Stimulated activated CD4-positive, alpha-beta T cell treated with anti-CD3 and anti-CD28 coated beads, TNF-alpha, amount 100 ng/mL, for 1 hour (primary cell): Measurements from ENCODE around the gene DGKA.
"Not testable (repeated sequence)": the region's sequence is repeated elsewhere in the genome, so short reads cannot be mapped to it uniquely, and the experiment has no call there.

Experiments
- DNase-seq, 3 donors: peaks; one replicate each; pipeline ENCODE4 v3.0.0-alpha.2; 2020; ENCODE audit warnings: low read depth in 3 of 3, low spot score in 1 of 3

The DGKA gene

DNA sequence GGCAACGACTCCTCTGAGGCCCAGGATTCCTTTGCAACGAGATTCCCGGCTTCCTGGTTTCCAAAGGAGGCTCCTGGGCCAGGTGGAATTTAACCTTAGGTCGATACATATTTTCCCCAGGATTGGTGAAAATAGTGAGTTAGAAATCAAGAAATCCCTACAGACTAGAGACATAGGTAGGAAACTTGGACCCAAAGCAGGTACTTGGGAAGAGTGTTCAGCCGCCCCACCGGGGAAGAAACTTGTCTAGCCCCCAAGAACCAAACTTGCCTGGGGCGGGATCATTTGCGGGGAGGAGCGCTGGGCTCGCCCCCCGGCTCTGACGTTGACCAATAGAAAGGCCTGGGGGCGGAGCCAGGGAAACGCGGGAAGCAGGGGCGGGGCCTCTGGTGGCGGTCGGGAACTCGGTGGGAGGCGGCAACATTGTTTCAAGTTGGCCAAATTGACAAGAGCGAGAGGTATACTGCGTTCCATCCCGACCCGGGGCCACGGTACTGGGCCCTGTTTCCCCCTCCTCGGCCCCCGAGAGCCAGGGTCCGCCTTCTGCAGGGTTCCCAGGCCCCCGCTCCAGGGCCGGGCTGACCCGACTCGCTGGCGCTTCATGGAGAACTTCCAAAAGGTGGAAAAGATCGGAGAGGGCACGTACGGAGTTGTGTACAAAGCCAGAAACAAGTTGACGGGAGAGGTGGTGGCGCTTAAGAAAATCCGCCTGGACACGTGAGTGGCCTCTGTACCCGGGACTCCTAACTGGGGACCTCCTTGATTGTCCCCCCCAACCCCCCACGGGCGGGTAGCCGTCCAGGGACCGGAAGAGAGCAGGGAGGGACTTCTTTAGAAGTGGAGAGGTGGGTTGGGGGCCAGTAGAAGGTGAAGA, 35.7 kb downstream of the DGKA start, which contains the start of gene CDK2:
Gene CDK2, plus strand, starts transcription at position 423 of the 874 bp plus-strand sequence. Its CDS starts 179 bp downstream, at position 602.
- DNase-seq: peak; percentile 67 to 88 (median 74)

DNA sequence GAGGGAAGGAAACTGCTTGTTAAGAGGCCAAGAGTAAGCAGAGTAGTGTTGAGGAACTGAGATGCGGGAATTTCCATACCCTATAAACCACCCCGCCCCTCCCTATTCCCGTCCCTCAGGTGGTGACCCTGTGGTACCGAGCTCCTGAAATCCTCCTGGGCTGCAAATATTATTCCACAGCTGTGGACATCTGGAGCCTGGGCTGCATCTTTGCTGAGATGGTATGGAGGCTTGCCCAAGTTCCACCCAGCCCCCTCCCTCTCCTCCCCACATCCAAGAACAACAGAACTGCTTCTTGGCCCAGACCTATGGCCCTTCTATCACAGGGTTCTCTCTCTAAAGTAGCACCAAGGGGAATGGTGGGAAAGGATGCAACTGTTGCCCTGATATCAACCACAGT, 38.4 kb downstream of the DGKA start:
- DNase-seq: no peak

DNA sequence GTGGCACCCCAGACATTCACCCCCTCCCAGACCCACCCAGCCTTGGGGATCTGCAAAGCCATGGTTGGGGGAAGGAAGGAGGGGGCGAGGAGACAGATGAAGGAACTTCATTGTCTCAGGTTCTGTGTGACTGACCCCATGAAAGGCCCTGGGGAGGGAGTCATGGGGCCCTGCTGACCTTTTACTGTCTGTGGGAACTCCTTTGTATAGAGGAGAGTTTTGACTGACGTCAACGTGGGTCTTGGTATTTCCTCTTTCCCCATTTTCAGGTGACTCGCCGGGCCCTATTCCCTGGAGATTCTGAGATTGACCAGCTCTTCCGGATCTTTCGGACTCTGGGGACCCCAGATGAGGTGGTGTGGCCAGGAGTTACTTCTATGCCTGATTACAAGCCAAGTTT, 39.8 kb downstream of the DGKA start:
- no peak for DNase-seq

DNA sequence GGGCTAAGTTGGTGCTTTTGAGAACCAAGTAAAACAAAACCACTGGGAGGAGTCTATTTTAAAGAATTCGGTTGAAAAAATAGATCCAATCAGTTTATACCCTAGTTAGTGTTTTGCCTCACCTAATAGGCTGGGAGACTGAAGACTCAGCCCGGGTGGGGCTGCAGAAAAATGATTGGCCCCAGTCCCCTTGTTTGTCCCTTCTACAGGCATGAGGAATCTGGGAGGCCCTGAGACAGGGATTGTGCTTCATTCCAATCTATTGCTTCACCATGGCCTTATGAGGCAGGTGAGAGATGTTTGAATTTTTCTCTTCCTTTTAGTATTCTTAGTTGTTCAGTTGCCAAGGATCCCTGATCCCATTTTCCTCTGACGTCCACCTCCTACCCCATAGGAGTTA, 41.1 kb downstream of the DGKA start:
- no peak for DNase-seq

DNA sequence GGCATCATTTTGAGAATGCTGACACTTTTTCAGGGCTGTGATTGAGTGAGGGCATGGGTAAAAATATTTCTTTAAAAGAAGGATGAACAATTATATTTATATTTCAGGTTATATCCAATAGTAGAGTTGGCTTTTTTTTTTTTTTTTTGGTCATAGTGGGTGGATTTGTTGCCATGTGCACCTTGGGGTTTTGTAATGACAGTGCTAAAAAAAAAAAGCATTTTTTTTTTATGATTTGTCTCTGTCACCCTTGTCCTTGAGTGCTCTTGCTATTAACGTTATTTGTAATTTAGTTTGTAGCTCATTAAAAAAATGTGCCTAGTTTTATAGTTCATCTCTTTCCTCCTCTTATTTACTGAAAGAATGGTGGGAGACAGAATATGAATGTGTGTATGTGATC, 41.5 kb downstream of the DGKA start:
- no peak for DNase-seq

DNA sequence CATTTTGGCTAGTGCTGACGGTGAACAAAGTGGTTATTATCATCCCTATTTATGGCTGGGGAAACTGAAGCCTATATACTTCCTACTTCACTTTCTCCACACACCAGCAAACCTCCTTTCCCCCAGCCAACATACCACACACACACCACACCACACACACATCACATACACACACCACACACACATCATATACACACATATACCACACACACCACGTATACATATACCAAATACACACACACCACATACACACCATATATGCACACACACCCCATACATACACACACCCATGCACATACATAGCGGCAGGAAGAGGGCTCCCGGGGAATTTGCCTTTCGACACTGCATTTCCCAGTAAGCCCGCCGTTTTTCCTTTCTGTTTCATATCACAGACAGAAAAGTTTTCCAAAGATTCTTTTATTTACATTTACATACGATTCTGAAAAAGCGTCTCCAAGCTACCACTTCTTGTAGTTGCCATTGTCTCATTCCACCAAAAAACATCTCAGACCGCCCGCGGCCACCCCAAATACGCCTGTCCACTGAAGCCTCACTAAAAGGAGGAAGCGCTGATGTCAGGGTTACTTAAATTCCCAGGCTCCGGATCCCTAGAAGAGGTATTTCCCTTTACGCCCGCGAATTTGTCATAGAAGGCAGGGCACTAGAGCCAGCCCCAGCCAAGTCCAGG, 42.1 kb downstream of the DGKA start:
- no peak for DNase-seq

DNA sequence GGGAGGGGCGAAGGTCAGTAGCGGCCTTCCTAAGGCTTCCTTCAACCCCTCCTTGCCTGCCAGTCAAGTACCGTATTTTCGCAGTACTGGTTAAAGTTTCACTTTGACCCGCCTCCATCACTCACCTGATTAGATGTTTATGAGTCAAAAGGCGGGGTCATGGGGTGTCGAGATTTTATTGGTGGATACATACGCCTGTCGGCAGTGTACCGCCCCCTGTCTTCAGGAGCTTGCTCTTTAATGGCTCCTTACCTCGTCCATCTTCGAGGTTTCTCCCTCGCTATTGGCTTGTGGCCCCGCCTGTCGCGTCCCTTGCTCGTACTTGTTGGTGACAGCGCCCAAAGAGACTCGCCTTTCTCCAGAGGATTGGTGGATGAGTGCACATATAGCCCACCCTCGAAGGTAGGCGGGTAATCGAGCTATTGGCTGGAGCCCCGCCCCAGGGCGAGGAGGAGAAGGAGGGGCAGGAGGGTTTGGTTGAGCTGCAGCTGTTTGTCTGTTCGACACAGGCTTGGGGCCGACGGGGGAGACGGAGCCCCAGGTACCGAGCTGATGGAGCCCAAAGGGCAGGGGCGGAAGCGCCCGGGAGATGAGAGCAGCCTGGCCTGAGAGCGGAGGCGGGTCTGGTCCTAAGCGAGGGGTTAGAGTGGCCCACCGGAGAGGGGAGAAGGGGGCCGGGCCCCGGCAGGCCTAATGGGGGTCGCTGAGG, 42.8 kb downstream of the DGKA start, which contains the start of gene RAB5B:
Gene RAB5B, plus strand, starts transcription at position 480 of the 709 bp plus-strand sequence. CDS start 12,883 bp downstream, outside the sequence.
- peak; percentile 84 to 97 (median 94) for DNase-seq

DNA sequence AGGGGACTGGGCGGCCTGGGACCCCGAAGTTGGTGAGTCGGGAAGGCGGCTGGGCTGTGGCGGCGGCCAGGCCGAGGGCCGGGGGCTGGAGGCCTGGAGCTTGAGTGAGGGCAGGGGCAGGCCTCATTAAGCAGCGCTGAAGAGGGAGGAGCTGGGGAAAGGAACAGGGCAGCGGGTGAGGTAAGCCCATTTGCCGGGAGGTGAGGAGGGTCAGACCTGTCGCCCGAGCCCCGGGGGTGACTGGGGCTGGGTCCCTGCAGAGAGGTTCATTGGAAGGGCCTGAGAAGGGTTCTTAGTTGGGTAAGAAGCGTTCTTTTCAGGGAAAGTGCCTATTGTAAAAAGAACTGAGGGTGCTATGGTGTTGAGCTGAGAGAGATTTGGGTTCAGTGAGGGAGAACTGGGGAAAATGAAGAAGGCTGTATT, 43.4 kb downstream of the DGKA start:
- no peak for DNase-seq

DNA sequence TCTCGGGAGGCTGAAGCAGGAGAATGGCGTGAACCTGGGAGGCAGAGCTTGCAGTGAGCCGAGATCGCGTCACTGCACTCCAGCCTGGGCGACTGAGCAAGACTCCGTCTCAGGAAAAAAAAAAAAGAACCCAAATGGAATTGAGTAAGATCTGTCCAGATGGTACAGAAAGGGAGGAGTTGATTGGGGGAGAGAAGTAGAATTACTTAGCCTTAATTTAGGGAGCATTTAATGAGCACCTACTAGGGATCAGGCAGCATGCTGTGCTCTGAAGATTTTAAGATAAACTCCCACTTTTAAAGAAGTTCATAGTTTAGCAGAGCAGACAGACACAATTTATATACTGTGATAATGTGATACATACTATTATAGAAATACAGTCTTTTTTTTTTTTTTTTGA, 47.4 kb downstream of the DGKA start:
- no peak for DNase-seq

DNA sequence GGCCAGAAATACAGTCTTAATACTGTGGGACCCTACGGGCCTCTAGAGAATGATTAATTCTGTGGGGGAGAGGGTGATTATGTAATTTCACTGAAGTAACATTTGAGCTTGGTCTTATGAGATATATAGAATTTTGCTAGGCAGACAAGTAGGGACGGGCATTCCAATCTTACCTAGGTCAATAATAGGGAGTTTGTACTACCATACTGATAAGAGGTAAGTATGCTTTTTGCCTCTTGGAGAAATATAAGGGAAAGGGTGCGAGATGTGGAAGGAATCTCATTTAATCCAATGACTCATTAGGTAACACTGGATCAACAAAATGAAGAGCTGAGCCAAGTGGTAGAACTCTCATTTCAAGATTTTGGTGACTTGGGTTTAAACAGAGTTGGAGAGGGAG, 48.1 kb downstream of the DGKA start:
- no peak for DNase-seq

DNA sequence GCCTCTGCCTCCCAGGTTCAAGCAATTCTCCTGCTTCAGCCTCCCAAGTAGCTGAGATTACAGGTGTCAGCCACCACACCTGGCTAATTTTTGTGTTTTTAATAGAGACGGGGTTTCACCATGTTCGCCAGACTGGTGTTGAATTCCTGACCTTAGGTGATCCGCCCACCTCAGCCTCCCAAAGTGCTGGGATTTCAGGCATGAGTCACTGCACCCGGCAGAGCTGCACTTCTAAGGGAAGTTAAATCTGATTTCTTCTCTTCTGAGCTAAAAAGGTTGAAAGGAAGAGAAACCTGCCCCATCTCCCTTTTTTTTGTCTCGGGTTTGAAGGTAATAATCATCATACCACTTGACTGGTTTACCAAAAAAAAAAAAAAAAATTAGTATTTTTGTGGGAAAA, 50.9 kb downstream of the DGKA start:
- DNase-seq: not testable (repeated sequence)

DNA sequence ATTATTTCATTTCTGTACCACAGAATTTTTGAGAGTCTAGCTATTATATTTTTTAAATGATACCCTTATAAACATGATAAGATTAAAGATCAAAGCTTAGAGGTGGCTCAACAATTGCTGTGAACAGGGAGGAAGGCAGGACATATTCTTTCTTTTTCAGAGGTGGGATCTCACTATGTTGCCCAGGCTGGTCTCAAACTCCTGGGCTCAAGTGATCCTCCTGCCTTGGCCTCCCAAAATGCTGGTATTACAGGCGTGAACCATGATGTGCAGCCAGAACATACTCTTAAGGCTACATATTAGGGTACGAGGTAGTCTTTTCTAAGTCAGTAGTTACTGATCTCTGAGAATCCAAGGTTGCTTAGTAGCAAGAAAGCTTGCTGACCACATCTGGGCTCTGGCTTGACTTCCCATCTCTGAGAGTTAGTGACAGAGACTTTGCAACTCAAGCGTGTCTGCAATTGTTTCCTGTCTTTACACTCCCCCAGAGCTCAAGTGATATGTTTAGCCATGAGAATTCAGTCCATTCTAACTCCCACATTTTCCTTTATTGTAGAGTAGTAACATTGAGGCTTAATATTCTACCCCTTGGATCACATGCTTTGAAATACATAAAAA, 51.5 kb downstream of the DGKA start:
- no peak for DNase-seq

DNA sequence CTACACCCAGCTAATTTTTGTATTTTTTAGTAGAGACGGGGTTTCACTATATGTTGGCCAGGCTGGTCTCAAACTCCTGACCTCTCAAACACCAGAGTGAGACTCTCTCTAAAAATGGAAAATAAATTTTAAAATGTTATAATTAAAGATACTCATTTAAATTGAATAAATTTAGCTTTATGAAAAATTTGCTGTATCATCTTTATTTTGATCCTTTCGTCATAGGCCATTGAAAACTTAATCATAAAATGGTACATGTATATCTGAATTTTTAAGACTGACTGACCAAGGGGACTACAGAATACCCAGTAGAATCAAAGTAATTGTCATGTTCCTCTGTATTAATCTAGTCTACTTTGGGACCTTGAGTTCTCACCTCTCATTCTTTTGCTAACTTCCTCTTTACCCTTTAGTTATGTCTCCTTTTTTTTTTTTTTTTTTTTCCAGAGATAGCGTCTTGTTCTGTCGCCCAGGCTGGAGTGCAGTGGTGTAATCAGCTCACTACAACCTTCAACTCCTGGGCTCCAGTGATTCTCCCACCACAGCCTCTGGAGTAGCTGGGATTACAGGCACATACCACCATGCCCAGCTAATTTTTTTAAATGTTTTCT, 52.4 kb downstream of the DGKA start:
- DNase-seq: no peak

DNA sequence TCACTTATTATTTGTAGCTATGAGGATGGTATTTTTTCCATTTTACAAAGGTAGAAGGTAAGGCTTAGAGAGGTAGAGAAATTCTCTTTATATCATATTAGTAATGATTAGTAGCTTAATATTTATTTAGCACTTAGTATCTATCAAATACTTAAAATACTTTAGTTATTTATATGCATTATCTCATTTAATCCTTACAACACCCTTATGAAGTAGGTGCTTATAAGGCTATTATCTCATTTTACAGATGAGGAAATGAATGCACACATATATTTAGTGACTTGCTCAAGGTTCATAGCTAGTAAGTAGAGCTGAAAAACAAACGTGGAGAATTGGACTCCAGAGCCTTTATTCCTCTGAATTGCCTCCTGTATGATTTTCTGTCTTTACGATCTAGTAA, 53.9 kb downstream of the DGKA start:
- no peak for DNase-seq

DNA sequence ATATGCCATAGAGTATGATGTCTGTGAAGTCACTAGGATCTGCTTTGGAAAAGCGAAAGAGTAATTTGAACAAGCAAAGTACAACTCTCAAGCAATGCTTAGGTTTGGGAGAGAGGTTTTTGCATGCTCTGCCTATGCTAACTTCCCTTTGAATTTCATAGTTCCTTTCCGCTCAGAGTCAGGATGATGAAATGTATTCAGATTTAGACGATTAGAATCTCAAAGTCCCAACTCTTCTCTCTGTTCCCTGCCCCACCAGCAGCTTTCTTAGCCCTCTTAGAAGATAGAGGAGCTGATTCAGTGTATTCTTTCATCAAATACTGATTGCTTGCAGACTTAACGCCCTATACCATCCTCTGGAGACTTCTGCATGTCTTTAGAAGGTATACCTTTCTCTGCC, 54.4 kb downstream of the DGKA start:
- no peak for DNase-seq

DNA sequence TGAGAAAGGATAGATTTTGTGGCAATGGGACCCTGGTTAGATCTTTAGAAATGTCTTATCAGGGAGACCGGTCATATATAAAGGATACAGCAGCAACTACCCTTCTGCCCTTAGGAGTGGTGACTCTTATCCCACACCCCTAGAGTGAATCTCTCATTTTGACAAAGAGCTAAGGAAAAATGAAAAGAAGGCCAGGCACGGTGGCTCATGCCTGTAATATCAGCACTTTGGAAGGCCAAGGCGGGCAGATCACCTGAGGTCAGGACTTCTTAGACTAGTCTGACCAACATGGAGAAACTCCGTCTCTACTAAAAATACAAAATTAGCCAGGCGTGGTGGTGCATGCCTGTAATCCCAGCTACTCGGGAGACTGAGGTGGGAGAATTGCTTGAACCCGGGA, 55.0 kb downstream of the DGKA start:
- DNase-seq: not testable (repeated sequence)

DNA sequence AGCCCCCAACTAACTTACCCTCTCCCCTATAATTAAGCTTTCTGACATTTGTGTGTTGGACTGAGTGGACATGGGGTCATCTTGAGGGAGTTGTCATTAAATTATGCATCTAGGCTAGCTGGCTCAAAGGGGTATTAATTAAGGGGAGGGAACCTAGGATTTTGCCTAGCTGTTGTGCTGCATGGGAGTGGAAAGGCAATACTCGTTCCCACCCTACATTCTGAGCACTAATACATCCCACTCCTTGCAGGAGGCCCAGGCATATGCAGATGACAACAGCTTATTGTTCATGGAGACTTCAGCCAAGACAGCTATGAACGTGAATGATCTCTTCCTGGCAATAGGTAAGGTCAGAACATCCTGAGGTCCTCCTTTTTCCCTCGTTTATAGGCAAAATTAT, 60.1 kb downstream of the DGKA start:
- no peak for DNase-seq

DNA sequence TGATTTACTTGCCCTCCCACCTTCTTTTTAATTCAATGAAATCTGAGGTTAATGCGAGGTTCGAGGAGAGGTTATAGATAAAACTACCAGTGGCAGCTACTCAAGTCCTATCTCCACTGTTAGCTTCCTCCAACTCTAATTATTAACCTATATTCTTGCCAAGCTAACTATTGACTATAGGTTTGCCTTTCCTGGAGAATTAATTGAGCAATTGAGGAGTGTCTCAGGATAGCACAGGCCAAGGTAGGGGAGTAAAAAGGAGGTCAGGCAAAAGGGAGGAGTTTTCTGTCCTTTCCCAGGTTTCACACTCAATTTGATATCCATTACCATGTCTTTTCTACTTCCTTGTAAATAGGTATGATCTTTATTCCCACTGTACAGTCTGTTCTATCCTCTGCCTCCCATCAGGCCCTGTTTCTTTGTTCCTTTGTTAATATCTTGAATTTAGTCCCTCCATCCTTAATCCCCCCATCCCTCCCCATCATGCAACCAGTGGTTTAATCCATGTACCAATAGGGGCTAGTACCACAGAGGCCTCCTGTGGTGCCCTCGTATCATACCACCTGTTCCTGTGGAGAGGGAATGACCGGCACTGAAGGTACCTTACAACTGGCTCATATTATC, 62.4 kb downstream of the DGKA start:
- no peak for DNase-seq

DNA sequence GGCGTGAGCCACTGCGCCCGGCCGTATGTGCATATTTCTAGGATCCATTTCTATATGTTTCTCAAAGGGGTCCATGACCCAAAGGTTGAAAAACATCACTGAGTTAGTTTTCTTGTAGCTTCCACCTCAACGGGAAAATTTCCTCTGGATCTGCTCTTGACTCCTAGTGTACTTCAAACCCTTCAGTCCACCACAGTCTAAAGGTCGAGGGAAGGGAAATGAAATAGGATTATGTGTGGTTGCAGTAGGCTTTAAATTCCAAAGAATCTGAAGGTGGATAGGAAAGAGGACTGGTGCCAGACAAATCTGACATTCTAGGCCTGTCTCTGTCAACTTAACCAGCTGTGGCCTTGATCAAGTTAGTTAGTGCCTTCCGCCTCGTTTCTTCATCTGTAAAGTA, 64.4 kb downstream of the DGKA start:
- no peak for DNase-seq

DNA sequence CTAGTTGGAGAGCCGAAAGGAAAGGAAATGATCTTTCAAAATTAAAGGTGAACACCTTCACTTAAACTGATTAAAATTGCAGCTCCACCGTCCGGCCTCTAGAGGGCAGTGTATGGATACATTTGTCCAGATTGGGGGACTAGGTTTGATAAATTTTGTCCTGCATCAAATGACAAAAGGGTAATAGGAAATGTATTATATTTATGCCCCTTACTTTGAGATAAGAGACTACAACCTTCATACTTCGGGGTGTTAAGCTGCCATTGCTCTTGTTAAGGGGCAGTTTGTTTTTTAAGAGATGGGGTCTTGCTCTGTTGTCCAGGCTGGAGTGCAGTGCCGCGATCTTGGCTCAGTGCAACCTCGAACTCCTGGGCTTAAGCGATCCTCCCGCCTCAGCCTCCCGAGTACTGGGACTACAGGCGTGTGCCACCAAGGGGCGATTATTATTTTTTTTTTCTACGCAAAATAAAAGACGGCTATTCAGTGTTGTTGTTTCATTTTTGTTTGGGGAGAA, 65.3 kb downstream of the DGKA start:
- peak in 2 of 3 donors; percentile 37 to 40 for DNase-seq
